GM18870 (cell line): ENCODE measurements around the gene IL10RA.
A peak's percentile ranks its signal among the peaks of the same experiment; 100 is the strongest.
"Not testable (repeated sequence)": the region's sequence is repeated elsewhere in the genome, so short reads cannot be mapped to it uniquely, and the experiment has no call there.

Experiments
- ATAC-seq: cut with Tn5 transposase; IDR thresholded peaks from one replicate; pipeline ENCODE4 v1.9.1; 2021; ENCODE audit warnings: moderate library complexity; ENCODE audit not compliant: unreplicated experiment

Gene IL10RA

DNA sequence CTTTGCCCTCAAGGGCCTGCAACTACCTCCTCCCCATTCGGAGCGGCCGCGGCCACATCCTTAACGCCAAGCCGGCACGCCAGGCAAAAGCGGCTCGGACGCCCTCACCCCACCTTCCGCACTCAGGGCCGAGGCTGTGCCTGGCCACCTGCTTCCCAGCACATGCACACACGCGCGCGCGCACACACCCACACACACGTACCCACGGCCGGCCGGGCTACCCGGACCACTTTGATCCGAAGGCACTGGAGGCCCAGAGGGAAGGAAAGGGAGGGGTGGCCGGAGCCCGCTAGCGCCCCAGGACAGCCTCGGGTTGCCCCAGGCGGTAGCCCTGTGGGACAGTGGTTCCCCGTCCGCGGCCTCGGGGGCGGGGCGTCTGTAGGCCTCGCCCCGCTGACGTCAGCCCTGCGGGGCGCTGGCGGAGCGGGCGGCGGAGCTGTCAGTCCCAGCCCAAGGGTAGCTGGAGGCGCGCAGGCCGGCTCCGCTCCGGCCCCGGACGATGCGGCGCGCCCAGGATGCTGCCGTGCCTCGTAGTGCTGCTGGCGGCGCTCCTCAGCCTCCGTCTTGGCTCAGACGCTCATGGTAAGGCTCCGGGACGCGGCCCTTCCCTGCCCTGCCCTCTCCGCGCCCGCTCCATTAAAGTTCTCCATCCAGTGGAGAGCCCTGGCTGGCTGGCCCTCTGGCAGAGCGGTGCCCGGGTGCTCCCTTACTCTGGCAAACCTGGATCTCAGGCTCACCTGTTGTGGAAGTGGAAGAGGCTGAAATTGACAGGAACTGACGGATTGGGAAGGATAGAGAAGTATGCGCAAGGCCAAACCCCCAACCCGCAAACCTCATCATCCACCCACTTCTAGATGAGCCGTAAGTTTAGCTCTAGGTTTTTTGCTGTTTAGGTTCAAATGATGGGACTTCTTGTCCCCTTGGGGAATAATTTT is at the start of gene IL10RA:
Gene IL10RA, plus strand, starts transcription at position 442 of the 935 bp plus-strand sequence. Its CDS starts 74 bp downstream, at position 516.
- peak; percentile 65 for ATAC-seq

GRCh38 chr11:117936973-117937372 is 49.2 kb upstream of the IL10RA start:
- ATAC-seq, result no peak

DNA sequence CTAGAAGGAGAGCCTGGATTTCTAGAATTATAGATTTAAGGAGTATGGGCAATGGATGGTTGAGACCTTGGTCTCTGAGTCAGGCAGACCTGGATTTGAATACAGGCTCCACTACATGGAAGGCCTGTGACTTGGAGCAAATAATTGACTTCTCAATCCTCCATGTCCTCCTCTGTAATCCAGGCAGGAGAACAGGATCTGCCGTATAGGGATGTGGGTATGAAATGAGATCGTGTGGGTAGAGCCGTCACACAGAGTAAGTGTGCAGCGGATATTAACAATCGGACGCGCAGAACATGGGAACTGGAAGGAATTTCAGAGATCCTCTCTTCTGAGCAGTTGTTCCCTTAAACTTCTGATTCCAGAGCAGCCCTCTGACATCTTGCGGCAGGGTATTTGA is 45.5 kb upstream of the IL10RA start:
- no peak for ATAC-seq

DNA sequence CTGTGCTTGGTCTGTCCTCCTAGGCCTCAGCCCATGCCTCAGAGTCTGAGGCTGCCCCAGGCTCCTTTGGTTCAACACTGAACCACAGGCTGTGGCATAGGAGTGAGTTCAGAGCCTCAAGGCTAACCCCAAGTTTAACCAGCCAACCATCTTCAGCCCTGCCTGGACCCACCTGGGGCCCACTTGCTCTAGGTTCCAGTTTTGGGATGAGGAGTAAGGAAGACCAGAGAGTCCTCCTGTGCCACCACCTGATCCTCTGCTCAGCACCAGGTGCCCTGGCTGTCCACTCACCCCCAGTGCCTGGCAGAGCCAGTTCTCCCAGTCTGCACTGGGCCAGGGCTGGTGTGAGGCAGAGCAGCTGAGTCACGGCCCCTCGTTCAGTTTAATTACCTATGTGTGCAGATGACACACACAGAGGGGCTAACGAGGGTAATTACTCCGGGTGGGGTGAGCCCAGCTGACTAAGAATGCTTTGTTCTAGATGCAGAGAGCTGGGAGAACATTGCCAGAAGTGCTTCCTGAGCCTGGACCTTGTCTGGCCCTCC is 45.0 kb upstream of the IL10RA start:
- ATAC-seq, result no peak

GRCh38 chr11:117941976-117942654 is 44.1 kb upstream of the IL10RA start:
- ATAC-seq, result no peak

- no peak for ATAC-seq
These were observed 41.6 kb upstream of the IL10RA start for GRCh38 chr11:117944554-117944953.

GRCh38 chr11:117945047-117945810 is 41.0 kb upstream of the IL10RA start:
- ATAC-seq, result no peak

DNA sequence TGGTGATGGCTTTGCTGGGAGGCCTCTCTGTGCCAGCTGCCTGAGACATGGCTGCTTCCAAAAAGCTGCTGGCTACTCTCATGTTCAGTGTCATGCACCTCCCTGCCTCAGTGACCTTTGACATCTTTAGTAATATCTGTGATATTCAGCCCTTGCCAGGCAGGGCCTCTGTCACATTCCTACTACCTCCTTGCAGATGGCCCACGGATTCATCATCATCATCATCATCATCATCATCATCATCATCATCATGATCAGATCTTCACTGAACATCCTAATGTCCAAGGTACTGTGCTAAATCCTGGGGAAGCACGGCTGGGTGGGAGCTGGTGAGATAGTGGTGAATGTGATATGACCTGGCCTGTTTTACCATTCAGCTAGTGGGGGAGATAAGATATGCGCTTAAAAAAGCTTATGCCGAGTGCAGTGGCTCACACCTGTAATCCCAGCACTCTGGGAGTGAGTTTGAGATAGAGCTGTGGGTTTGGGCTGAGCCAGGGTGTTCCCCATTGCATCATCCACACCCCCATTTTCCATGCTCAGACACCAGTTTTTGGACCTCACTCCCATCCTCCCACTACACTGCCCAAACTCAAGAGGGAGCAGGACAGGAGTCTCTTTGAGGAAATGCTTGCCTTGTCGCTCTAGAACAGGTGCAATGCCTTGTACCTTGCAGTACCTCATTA is 39.9 kb upstream of the IL10RA start:
- ATAC-seq, result no peak

DNA sequence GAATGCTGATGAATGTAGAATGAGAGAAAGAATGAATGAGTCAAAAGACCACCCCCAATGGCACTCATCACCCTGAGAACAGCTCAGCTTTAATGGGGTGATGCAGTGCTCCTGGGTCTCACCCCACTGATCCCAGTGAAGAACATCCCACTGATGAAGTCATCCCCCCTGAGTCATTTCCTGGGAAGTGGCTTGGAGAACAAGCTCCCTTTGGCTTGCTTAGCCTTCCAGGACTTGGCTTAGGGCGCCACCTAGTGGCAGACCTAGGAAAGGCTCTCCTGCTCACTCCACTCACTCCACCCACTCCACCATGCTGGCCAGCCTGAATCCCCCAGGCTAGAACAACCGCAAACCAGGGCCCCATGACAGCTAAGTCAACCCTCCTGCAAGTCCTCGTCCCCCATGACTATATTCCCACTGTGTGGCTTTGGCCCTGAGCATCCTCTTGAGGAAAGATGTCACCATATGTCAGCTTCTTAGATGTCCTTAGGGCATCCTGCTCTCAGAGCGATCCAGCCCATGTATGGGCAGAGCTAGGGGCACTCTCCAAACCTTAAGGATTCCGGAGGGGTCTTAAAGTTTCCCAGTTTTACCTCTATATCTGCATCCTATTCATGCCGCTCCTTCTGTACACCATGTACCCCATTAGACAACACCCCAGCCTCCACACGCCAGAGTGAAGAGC is 39.2 kb upstream of the IL10RA start:
- peak; percentile 34 for ATAC-seq

GRCh38 chr11:117947751-117948150 is 38.4 kb upstream of the IL10RA start:
- ATAC-seq, result not testable (repeated sequence)

DNA sequence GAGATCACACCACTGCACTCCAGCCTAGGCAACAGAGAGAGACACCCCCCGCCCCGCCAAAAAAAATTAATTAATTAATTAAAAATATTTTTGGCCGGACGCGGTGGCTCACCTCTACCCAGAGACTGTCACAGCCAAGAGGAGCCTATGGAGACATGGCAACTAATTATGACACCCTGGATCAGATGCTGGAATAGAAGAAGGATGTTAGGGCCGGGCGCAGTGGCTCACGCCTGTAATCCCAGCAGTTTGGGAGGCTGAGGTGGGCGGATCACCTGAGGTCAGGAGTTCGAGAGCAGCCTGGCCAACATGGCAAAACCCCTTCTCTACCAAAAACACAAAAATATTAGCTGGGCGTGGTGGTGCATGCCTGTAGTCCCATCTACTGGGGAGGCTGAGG is 37.7 kb upstream of the IL10RA start:
- not testable (repeated sequence) for ATAC-seq

GRCh38 chr11:117949062-117949461 is 37.1 kb upstream of the IL10RA start:
- ATAC-seq, result no peak

DNA sequence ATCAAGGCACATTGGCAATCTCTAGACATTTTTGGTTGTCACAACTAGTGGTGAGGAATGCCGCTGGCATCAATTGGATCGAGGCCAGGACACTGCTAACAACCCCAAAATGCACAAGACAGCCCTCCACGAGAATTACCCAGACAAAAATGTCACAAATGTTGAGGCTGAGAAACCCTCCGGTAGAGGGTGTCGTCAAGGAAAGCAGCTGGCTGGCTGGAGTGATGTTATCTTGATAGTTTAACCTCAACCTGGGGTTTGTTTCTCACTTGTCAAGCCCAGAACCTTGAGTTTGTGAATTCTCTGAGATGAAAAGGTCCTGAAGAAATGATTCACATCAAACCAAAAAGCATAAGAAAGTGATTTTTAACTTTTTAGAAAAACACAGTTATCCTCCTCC is 35.9 kb upstream of the IL10RA start:
- no peak for ATAC-seq

DNA sequence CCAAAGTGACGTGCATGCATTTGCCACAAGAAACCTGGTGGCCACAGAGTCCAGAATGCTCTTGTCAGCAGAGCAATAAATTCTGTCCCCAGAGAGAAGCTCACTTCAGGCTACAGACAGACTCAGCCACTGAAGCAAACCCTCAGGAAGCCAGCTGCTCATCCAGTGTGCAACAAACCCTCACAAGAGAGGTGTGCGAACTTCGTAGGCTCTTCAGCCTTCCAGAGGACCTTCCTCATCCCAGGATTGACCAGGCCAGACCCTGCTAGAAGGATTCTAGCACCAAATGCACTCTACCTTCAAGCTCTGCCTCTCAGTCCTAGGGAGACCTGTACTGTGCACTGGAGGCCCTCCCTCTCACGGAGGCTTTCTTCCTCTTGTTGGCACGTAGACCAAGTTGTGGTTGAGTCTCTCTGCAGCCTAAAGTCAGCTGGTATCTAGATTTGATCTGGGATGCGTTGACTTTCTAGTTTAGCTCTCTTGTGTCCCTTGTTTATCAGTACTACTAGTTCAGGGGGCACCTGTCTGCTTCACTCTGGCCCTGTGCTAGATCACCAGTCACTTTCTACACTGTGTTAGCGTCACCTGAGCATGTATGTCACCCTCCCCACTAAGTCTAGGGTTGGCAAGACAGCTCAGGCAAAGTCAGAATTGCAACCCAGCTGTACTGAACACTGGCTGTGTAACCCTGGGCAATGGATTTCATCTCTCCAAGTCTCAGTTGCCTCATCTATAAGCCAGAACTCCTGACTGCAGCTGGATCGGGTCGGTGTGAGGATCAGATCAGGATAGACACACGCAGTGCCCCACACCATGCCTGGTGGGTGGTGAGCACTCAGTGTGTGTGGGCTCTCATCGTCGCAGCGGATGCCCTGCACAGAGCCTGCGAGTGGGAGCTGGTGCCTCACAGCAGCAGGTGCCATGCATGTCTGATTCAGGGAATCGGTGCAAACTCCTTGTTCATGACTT is 34.9 kb upstream of the IL10RA start:
- no peak for ATAC-seq

DNA sequence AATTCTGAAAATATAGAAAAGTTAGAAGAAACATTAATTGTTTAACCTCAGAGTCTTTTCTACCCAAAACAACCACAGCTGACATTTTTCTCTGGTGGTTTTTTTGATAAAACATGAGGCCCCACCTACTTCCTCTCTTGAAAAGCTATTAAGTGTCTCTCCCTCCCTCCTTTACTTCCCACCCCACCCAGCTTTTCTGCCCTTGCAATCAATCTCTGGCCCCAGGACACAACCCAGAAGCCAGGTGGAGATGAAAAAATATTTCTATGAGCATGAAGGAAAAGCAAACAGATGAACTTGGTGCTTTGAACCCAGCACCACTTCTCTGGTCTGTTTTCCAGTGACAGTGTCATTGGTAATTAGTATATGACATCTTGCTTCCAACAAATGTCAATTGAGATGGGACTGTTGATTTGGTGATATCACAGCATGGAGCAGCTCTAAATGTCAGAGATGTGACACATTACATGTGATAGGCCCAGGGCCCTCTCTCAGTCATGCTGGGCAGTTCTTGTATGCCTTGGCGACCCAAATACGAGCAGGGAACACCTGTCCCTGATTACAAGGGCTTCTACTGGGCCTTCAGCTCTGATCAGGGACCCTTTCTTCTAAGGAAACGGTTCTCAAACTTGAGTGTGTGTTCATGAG is 33.0 kb upstream of the IL10RA start:
- ATAC-seq, result no peak

DNA sequence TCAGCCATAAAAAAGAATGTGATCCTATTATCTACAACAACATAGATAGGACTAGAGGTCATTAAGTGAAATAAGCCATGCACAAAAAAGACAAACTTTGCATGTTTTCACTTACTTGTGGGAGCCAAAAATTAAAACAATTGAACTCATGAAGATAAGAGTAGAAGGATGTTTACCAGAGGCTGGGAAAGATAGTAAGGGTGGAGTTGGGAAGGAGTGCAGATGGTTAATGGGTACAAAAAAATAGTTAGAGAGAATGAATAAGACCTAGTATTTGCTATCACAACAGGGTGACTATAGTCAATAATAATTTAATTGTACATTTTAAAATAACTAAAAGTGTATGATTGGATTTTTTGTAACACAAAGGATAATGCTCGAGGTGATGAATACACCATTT is 27.2 kb upstream of the IL10RA start:
- ATAC-seq, result no peak

- no peak for ATAC-seq
These were observed 26.6 kb upstream of the IL10RA start for GRCh38 chr11:117959438-117960149.

DNA sequence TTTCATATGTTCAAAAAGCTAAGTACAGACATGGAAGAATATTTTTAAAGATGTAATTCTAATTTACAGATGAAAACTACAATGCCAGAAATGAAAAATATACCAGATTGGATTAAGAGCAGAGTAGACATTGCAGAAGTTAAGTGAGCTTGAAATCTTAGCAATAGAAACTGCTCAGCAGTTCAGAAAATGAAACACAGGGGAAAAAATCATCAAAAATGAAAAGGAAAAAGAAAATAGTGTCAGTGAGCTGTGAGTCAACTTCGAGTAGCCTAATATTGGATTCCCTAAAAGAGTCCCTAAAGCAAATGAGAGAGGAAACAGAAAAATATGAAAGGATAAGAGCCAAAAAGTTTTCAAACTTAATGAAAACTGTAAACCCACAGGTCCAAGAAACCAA is 25.8 kb upstream of the IL10RA start:
- no peak for ATAC-seq
